Right forelimb (tissue), 1 donor: ENCODE data around the gene PRR22.
A peak's percentile ranks its signal among the peaks of the same experiment; 100 is the strongest.
"Not testable (repeated sequence)": the region's sequence is repeated elsewhere in the genome, so short reads cannot be mapped to it uniquely, and the experiment has no call there.

Experiments
- DNase-seq: peaks from one replicate; pipeline ENCODE4 v3.0.0-alpha.2; 2018

PRR22 gene

GRCh38 chr19:5790559-5791520, 6.3 kb upstream of the PRR22 start, which contains the start of gene DUS3L:
Gene DUS3L (minus strand): TSS chr19:5791163. CDS start chr19:5791141, 22 bp downstream.
- peak; percentile 98 for DNase-seq

- DNase-seq = no peak
Measured at GRCh38 chr19:5789886-5790558, 5.5 kb upstream of the PRR22 start.

- DNase-seq = no peak
Measured at GRCh38 chr19:5789351-5789761, 4.8 kb upstream of the PRR22 start.

- no peak for DNase-seq
Measured at GRCh38 chr19:5788422-5788821, 3.9 kb upstream of the PRR22 start.

GRCh38 chr19:5787409-5788182, 3.0 kb upstream of the PRR22 start:
- no peak for DNase-seq

GRCh38 chr19:5786593-5787408, 2.3 kb upstream of the PRR22 start:
- no peak for DNase-seq

- no peak for DNase-seq
Measured at GRCh38 chr19:5785423-5785822, 877 bp upstream of the PRR22 start.

- no peak for DNase-seq
Measured at GRCh38 chr19:5782945-5783919, 1.3 kb downstream of the PRR22 start.

- DNase-seq = no peak
Measured at GRCh38 chr19:5782322-5782721, 2.2 kb downstream of the PRR22 start.

GRCh38 chr19:5780916-5781315, 3.6 kb downstream of the PRR22 start:
- DNase-seq = not testable (repeated sequence)

- DNase-seq = no peak
Measured at GRCh38 chr19:5778402-5778801, 6.1 kb downstream of the PRR22 start.

GRCh38 chr19:5775668-5776309, 8.8 kb downstream of the PRR22 start:
- no peak for DNase-seq

- DNase-seq = no peak
Measured at GRCh38 chr19:5774921-5775320, 9.6 kb downstream of the PRR22 start.

GRCh38 chr19:5773276-5773675, 11.3 kb downstream of the PRR22 start:
- no peak for DNase-seq

GRCh38 chr19:5772416-5772815, 12.1 kb downstream of the PRR22 start:
- DNase-seq = no peak

- DNase-seq = no peak
Measured at GRCh38 chr19:5767949-5768348, 16.6 kb downstream of the PRR22 start.

GRCh38 chr19:5765220-5765619, 19.3 kb downstream of the PRR22 start:
- DNase-seq = no peak

- DNase-seq = no peak
Measured at GRCh38 chr19:5762608-5763217, 21.8 kb downstream of the PRR22 start.

- DNase-seq = no peak
Measured at GRCh38 chr19:5753743-5754142, 30.8 kb downstream of the PRR22 start.

- DNase-seq = no peak
Measured at GRCh38 chr19:5751709-5752108, 32.8 kb downstream of the PRR22 start.
